ENCODE measurements around the gene KDM3A.

DNA sequence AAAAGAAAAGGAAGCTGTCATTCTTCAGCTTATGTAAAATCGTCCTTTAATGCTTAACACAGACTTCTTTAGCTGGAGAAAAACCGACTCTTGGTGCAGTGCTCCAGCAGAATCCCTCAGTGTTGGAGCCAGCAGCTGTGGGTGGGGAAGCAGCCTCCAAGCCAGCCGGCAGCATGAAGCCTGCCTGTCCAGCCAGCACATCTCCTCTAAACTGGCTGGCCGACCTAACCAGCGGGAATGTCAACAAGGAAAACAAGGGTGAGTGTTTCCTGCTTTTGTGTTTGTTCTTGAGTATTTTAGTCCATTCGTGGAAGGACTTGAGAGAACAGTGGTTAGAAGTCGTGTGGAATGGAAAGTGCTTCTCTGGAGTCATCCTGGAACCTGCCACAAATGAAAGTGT lies 38.9 kb downstream of the KDM3A start:
- TF ChIP-seq FOSL1 (IDR thresholded peaks at IDR 0.05; ENCODE audit: low read depth) (no peak), EZH2 (IDR thresholded peaks at IDR 0.05) (no peak), POLR2AphosphoS5 (IDR thresholded peaks at IDR 0.05; ENCODE audit: low read depth, low read length) (no peak), ZFX (IDR thresholded peaks at IDR 0.05) (no peak), REST (IDR thresholded peaks at IDR 0.05; ENCODE audit: low read depth) (no peak), ZNF274 (IDR thresholded peaks at IDR 0.05; ENCODE audit: low read depth, low read length) (no peak), YY1 (IDR thresholded peaks at IDR 0.05; ENCODE audit: extremely low read depth, insufficient replicate concordance, low read depth, low read length) (no peak), RAD21 (IDR thresholded peaks at IDR 0.05; ENCODE audit: low read depth) (no peak), EZH2phosphoT487 (IDR thresholded peaks at IDR 0.05; ENCODE audit: borderline replicate concordance) (no peak), CEBPB (IDR thresholded peaks at IDR 0.05; ENCODE audit: low read depth) (no peak), POLR2A (IDR thresholded peaks at IDR 0.05; ENCODE audit: borderline replicate concordance, extremely low read depth, insufficient read depth, insufficient read length) (no peak)
- TF ChIP-seq, protein P1, sequence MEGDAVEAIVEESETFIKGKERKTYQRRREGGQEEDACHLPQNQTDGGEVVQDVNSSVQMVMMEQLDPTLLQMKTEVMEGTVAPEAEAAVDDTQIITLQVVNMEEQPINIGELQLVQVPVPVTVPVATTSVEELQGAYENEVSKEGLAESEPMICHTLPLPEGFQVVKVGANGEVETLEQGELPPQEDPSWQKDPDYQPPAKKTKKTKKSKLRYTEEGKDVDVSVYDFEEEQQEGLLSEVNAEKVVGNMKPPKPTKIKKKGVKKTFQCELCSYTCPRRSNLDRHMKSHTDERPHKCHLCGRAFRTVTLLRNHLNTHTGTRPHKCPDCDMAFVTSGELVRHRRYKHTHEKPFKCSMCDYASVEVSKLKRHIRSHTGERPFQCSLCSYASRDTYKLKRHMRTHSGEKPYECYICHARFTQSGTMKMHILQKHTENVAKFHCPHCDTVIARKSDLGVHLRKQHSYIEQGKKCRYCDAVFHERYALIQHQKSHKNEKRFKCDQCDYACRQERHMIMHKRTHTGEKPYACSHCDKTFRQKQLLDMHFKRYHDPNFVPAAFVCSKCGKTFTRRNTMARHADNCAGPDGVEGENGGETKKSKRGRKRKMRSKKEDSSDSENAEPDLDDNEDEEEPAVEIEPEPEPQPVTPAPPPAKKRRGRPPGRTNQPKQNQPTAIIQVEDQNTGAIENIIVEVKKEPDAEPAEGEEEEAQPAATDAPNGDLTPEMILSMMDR (IDR thresholded peaks at IDR 0.05 in 2 of 3, conservative IDR thresholded peaks at IDR 0.05 in 1 of 3; ENCODE audit: borderline replicate concordance in 1 of 3, insufficient read depth in 1 of 3, low read depth in 2 of 3, low read length in 2 of 3): no peak
